Kidney epithelial cell (primary cell): ENCODE results near the gene RABL6. TPM values are rescaled to one million over a fixed set of nuclear protein-coding genes. Genes with fewer than 3 reads are reported as not detected.

Source experiments
- DNase-seq: peaks from one replicate; pipeline ENCODE4 v3.0.0-alpha.2; 2010; ENCODE audit warnings: low read depth
- H3K27me3 ChIP-seq: 2 replicates; pipeline ENCODE4 v1.6.0; 2011; ENCODE audit warnings: low read length; ENCODE audit not compliant: control insufficient read depth, insufficient read depth
- H3K36me3 ChIP-seq: 2 replicates; pipeline ENCODE4 v1.5.1; 2011; ENCODE audit warnings: low read length; ENCODE audit not compliant: control insufficient read depth, insufficient read depth
- H3K4me3 ChIP-seq: 2 replicates; pipeline ENCODE4 v1.5.1; 2011; ENCODE audit warnings: low read depth, mild to moderate bottlenecking, control low read depth, low read length
- CTCF ChIP-seq: IDR thresholded peaks from 2 replicates; pipeline ENCODE4 v1.5.1; 2011; ENCODE audit warnings: mild to moderate bottlenecking, moderate library complexity, low read length, control low read depth, inconsistent platforms; ENCODE audit not compliant: insufficient read depth, poor library complexity, severe bottlenecking
- total RNA-seq: library from RNA; depleted of rRNA; stranded (reverse); fragments of >200 nt; gene quantifications from 2 replicates; pipeline ENCODE4 v1.2.3, GENCODE V29; 2015

The RABL6 gene
- total RNA-seq, 1 donor from 2014 or later, result 99.3 TPM

DNA sequence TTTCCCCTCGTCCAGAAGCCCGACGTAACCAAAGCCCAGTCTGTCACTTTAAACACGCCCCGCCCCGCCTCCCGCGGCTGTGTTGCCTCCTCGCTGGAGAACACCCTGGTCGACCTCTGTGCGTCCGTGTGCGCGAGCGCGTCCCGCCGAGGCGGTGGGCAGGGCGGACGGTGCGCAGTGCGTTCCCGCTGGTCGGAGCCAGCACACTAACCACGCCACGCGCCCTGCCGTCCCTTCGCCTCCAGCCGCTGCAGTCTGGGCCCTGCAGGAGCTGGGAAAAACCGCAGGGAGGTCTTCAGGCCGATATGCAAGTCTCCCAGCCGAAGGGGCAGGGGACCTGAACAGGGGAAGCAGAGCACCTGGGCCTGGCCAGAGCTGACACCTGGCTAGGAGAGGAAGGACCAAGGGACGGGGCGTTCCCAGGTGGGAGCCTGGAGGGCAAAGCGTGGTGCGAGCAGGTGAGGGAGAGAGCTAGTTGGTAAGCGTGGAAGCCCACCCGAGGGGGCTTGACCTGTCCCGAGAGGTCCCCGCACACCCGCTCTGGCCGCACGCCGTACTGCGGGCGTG lies 40.2 kb downstream of the RABL6 start:
- DNase-seq, result no peak
- H3K4me3 ChIP-seq, result peak overlapping the region; percentile 55
- no peak for TF ChIP-seq CTCF
- peaks cover 2% of the 10 kb centered on the region for H3K36me3 ChIP-seq
- H3K27me3 ChIP-seq, result peaks cover 40% of the 10 kb centered on the region

GRCh38 chr9:136848393-136849037 lies 40.8 kb downstream of the RABL6 start:
- Histone ChIP-seq H3K4me3 (peak overlapping the region; percentile 55), H3K36me3 (peaks cover 2% of the 10 kb centered on the region), H3K27me3 (peaks cover 36% of the 10 kb centered on the region)
- no peak for DNase-seq
- no peak for TF ChIP-seq CTCF

GRCh38 chr9:136849038-136849959 lies 41.6 kb downstream of the RABL6 start, which contains the start of gene PHPT1:
PHPT1 (plus strand) TSS chr9:136849409; CDS start chr9:136849431, 22 bp downstream.
- Histone ChIP-seq H3K4me3 (peak within 1 kb of the TSS; percentile 55), H3K27me3 (peaks cover 28% of the 10 kb centered on the region), H3K36me3 (peaks cover 2% of the 10 kb centered on the region)
- peak; percentile 98 for DNase-seq
- TF ChIP-seq CTCF, result no peak

GRCh38 chr9:136849960-136850865 lies 42.5 kb downstream of the RABL6 start:
- TF ChIP-seq CTCF, result no peak
- Histone ChIP-seq H3K4me3 (peak overlapping the region; percentile 55), H3K36me3 (peaks cover 2% of the 10 kb centered on the region), H3K27me3 (peaks cover 23% of the 10 kb centered on the region)
- DNase-seq, result no peak
